Kidney (tissue), 14 donors: Measurements from ENCODE around the gene SIGLEC5. TPM values are rescaled to one million over a fixed set of nuclear protein-coding genes. Genes with fewer than 3 reads are reported as not detected.

Experiments
- DNase-seq, 5 donors: peaks; one replicate each; pipeline ENCODE4 v3.0.0-alpha.2; 2013 to 2020
- FAIRE-seq: peaks from 2 replicates; lab custom pipeline; 2012; peaks lifted over from hg19 to GRCh38; lab: Jason Lieb, UNC
- H3K27ac ChIP-seq, 2 donors: one replicate each; pipeline ENCODE4 v1.7.0; 2013; ENCODE audit warnings: low read depth in 2 of 2, low read length in 2 of 2, inconsistent platforms in 1 of 2
- H3K27me3 ChIP-seq: one replicate; pipeline ENCODE4 v1.7.1; 2013; ENCODE audit warnings: low read length, inconsistent platforms; ENCODE audit not compliant: control insufficient read depth, insufficient read depth
- H3K36me3 ChIP-seq, 3 donors: one replicate each; pipeline versions ENCODE4 v1.7.0 to v1.7.1; 2013; ENCODE audit warnings: low read length in 3 of 3, control low read depth in 1 of 3, inconsistent platforms in 1 of 3; ENCODE audit not compliant: insufficient read depth in 3 of 3, control insufficient read depth in 2 of 3
- H3K4me1 ChIP-seq, 3 donors: one replicate each; pipeline versions ENCODE4 v1.7.0 to v1.7.1; 2013; ENCODE audit warnings: low read length in 3 of 3, inconsistent platforms in 1 of 3, low read depth in 1 of 3; ENCODE audit not compliant: control insufficient read depth in 2 of 3, insufficient read depth in 2 of 3
- H3K4me3 ChIP-seq, 3 donors: one replicate each; pipeline versions ENCODE4 v1.7.0 to v1.8.1; 2013; ENCODE audit warnings: low read length in 3 of 3, control low read depth in 1 of 3, inconsistent platforms in 1 of 3
- H3K9ac ChIP-seq, 3 donors: one replicate each; pipeline versions ENCODE4 v1.7.0 to v1.7.1; 2013; ENCODE audit warnings: low read length in 3 of 3, control low read depth in 1 of 3, inconsistent platforms in 1 of 3
- H3K9me3 ChIP-seq, 3 donors: one replicate each; pipeline versions ENCODE4 v1.7.0 to v1.7.1; 2013; ENCODE audit warnings: low read length in 3 of 3, control low read depth in 1 of 3, inconsistent platforms in 1 of 3; ENCODE audit not compliant: control insufficient read depth in 2 of 3, insufficient read depth in 1 of 3
- CTCF ChIP-seq: IDR thresholded peaks from 3 replicates; pipeline ENCODE4 v1.5.1; 2012; ENCODE audit warnings: mild to moderate bottlenecking, moderate library complexity, borderline replicate concordance; ENCODE audit not compliant: insufficient read depth; ENCODE audit errors: extremely low read depth
- intact Hi-C: fragments of 100-400 bp; cut with DNase I; formaldehyde crosslinking; loops from one replicate; pipeline ENCODE4 v1.11.1; 2022
- polyA plus RNA-seq: library from polyadenylated mRNA; stranded (reverse); fragments of 350-450 nt; fragmentation: Illumina TruSeq; extraction: RNeasy Lipid Tissue Mini Kit (QIAGEN cat#74804); gene quantifications from one replicate; pipeline ENCODE4 v1.2.3, GENCODE V29; 2014; ENCODE audit warnings: low read depth, low replicate concordance; ENCODE audit not compliant: insufficient read depth
- total RNA-seq: library from RNA; stranded (reverse); fragmentation: NEBNext Ultra II Directional; extraction: Animal tissue kit (Norgen Biotek cat#: 25700); gene quantifications from one replicate; pipeline ENCODE4 v1.2.1, GENCODE V29; 2021
- donor health status: control.
- donor health status: control.
- donor health status: control.
- donor health status: control.
- donor health status: control.
- donor health status: DM: yes; HTN: yes; CAD: no.
- donor health status: Normal renal cell carcinoma (clear cell type).

SIGLEC5 gene
- total and polyA plus RNA-seq, 2 donors from 2014 or later = not detected

- DNase-seq (peak; percentile 97 to 99 (median 99)), FAIRE-seq (peak; percentile 86)
- H3K4me3 ChIP-seq = peak overlapping the region; percentile 81 to 96 (median 86)
- H3K9ac ChIP-seq = peak overlapping the region; percentile 62 to 83 (median 68)
- intact Hi-C loops = no loop called here
- H3K9me3 ChIP-seq = no peaks in the 10 kb centered on the region
- peak overlapping the region in 1 of 2 donors; percentile 3 for H3K27ac ChIP-seq
- no peaks in the 10 kb centered on the region for H3K27me3 ChIP-seq
- no peak for TF ChIP-seq CTCF
- no peaks in the 10 kb centered on the region for H3K36me3 ChIP-seq
- peaks cover 0 to 15% (median 0%) of the 10 kb centered on the region in 3 donors for H3K4me1 ChIP-seq
Observed at GRCh38 chr19:51593969-51594773, 36.0 kb downstream of the SIGLEC5 start.

GRCh38 chr19:51593138-51593890 is 36.9 kb downstream of the SIGLEC5 start:
- Histone ChIP-seq H3K36me3 (no peaks in the 10 kb centered on the region), H3K4me1 (peaks cover 0 to 15% (median 0%) of the 10 kb centered on the region in 3 donors), H3K4me3 (peak overlapping the region; percentile 76 to 86 (median 81)), H3K27ac (no peak overlapping the region), H3K27me3 (no peaks in the 10 kb centered on the region), H3K9ac (peak overlapping the region in 2 of 3 donors; percentile 62 to 83), H3K9me3 (no peaks in the 10 kb centered on the region)
- TF ChIP-seq CTCF = no peak
- no peak for FAIRE-seq
- intact Hi-C loops = no loop called here
- peak in 1 of 5 donors; percentile 48 for DNase-seq

- DNase-seq (no peak), FAIRE-seq (no peak)
- Histone ChIP-seq H3K27me3 (no peaks in the 10 kb centered on the region), H3K36me3 (peaks cover 0 to 2% (median 1%) of the 10 kb centered on the region in 3 donors), H3K9ac (no peak overlapping the region), H3K4me1 (peaks cover 0 to 15% (median 0%) of the 10 kb centered on the region in 3 donors), H3K4me3 (no peak overlapping the region), H3K9me3 (peaks cover 0 to 7% (median 4%) of the 10 kb centered on the region in 3 donors), H3K27ac (no peak overlapping the region)
- TF ChIP-seq CTCF = no peak
- intact Hi-C loops = no loop called here
Observed at GRCh38 chr19:51592521-51592920, 37.7 kb downstream of the SIGLEC5 start.
